IMR-90 (cell line): ENCODE results near the gene RBFOX2. TPM values are rescaled to one million over a fixed set of nuclear protein-coding genes. Genes with fewer than 3 reads are reported as not detected.

Experiments
- ATAC-seq: fragments of 200-7000 bp; cut with Tn5 transposase; 2 replicates; pipeline ENCODE4 v1.9.1; 2020; ENCODE audit warnings: low read depth, mild to moderate bottlenecking, moderate library complexity
- BruUV-seq: library from RNA; stranded (reverse); fragments of 400-500 nt; replicated peaks from 2 replicates; lab custom pipeline; 2021; lab: Mats Ljungman, UMichigan
- CTCF ChIA-PET: fragments of 300-600 bp; formaldehyde crosslinking; extraction: SDS; loops from one replicate; lab custom pipeline; 2021; ENCODE audit warnings: antibody characterized with exemption; lab: Yijun Ruan, JAX
- POLR2A ChIA-PET: fragments of 300-600 bp; sonication (Branson Sonifier 250); formaldehyde crosslinking; loops from one replicate; lab custom pipeline; 2022; ENCODE audit warnings: antibody characterized with exemption; ENCODE audit not compliant: unreplicated experiment; lab: Charles Lee
- DNase-seq: peaks from one replicate; pipeline ENCODE4 v3.0.0; 2013
- H2AFZ ChIP-seq: replicated peaks from 2 replicates; pipeline ENCODE3; 2013; ENCODE audit warnings: low read length, mild to moderate bottlenecking; ENCODE audit not compliant: poor library complexity
- H2AK5ac ChIP-seq: 2 replicates; pipeline ENCODE4 v1.6.1; 2013; ENCODE audit warnings: low read depth, low read length, inconsistent platforms
- H2AK9ac ChIP-seq: replicated peaks from 2 replicates; pipeline ENCODE3; 2013; ENCODE audit warnings: mild to moderate bottlenecking, low read depth, low read length, moderate library complexity; ENCODE audit not compliant: poor library complexity
- H2BK120ac ChIP-seq: 2 replicates; pipeline ENCODE4 v1.6.1; 2013; ENCODE audit warnings: low read depth, low read length, inconsistent platforms
- H2BK15ac ChIP-seq: 3 replicates; pipeline ENCODE4 v1.6.1; 2013; ENCODE audit warnings: low read depth, low read length, inconsistent platforms
- H2BK20ac ChIP-seq: 2 replicates; pipeline ENCODE4 v1.6.1; 2013; ENCODE audit warnings: low read depth, mild to moderate bottlenecking, inconsistent platforms, low read length, moderate library complexity
- H2BK5ac ChIP-seq: 2 replicates; pipeline ENCODE4 v1.6.1; 2013; ENCODE audit warnings: mild to moderate bottlenecking, low read depth, low read length, inconsistent platforms; ENCODE audit not compliant: poor library complexity, severe bottlenecking
- H3K14ac ChIP-seq: replicated peaks from 2 replicates; pipeline ENCODE4 v1.6.1; 2013; ENCODE audit warnings: low read depth, low read length, inconsistent platforms
- H3K18ac ChIP-seq: 2 replicates; pipeline ENCODE4 v1.6.1; 2013; ENCODE audit warnings: low read depth, low read length, control low read depth
- H3K23ac ChIP-seq: 2 replicates; pipeline ENCODE4 v1.6.1; 2013; ENCODE audit warnings: low read depth, low read length, inconsistent platforms
- H3K27ac ChIP-seq: 2 replicates; pipeline ENCODE4 v1.5.1; 2013; ENCODE audit warnings: mild to moderate bottlenecking, control low read depth, low read length; ENCODE audit not compliant: insufficient read depth
- H3K27me3 ChIP-seq: 2 replicates; pipeline ENCODE4 v1.6.1; 2013; ENCODE audit warnings: low read length; ENCODE audit not compliant: control insufficient read depth, insufficient read depth
- H3K36me3 ChIP-seq: 2 replicates; pipeline ENCODE4 v1.6.1; 2013; ENCODE audit warnings: low read length, mixed read lengths; ENCODE audit not compliant: control insufficient read depth, insufficient read depth
- H3K4ac ChIP-seq: 2 replicates; pipeline ENCODE4 v1.6.1; 2013; ENCODE audit warnings: low read depth, low read length, inconsistent platforms
- H3K4me1 ChIP-seq: 2 replicates; pipeline ENCODE4 v1.6.1; 2013; ENCODE audit warnings: low read length, mixed read lengths; ENCODE audit not compliant: control insufficient read depth, insufficient read depth
- H3K4me2 ChIP-seq: 2 replicates; pipeline ENCODE4 v1.6.1; 2013; ENCODE audit warnings: low read depth, mild to moderate bottlenecking, control low read depth, low read length, moderate library complexity
- H3K4me3 ChIP-seq: 2 replicates; pipeline ENCODE4 v1.5.1; 2013; ENCODE audit warnings: low read depth, mild to moderate bottlenecking, control low read depth, low read length, moderate library complexity; ENCODE audit not compliant: insufficient read depth
- H3K56ac ChIP-seq: 2 replicates; pipeline ENCODE4 v1.6.1; 2013; ENCODE audit warnings: low read length, inconsistent platforms; ENCODE audit not compliant: insufficient read depth; ENCODE audit errors: extremely low read depth
- H3K79me1 ChIP-seq, 2 experiments: 2 replicates each; pipeline ENCODE4 v1.6.1; 2013; ENCODE audit warnings: low read length in 2 of 2, inconsistent platforms in 1 of 2, low read depth in 1 of 2
- H3K9ac ChIP-seq: 2 replicates; pipeline ENCODE4 v1.6.1; 2013; ENCODE audit warnings: low read depth, low read length, control low read depth
- H3K9me1 ChIP-seq: 2 replicates; pipeline ENCODE4 v1.6.1; 2013; ENCODE audit warnings: low read length, inconsistent platforms; ENCODE audit not compliant: insufficient read depth
- H3K9me3 ChIP-seq: 2 replicates; pipeline ENCODE4 v1.6.1; 2013; ENCODE audit warnings: low read length; ENCODE audit not compliant: control insufficient read depth, insufficient read depth
- H4K20me1 ChIP-seq: 2 replicates; pipeline ENCODE4 v1.6.1; 2013; ENCODE audit warnings: low read length, inconsistent platforms; ENCODE audit not compliant: insufficient read depth
- H4K5ac ChIP-seq: 2 replicates; pipeline ENCODE4 v1.6.1; 2013; ENCODE audit warnings: mild to moderate bottlenecking, low read depth, low read length, control low read depth
- H4K8ac ChIP-seq, 2 experiments: 2 replicates each; pipeline ENCODE4 v1.6.1; 2013; ENCODE audit warnings: low read depth in 2 of 2, low read length in 2 of 2, control low read depth in 1 of 2, inconsistent platforms in 1 of 2
- H4K91ac ChIP-seq: 2 replicates; pipeline ENCODE4 v1.6.1; 2013; ENCODE audit warnings: low read depth, low read length, inconsistent platforms; ENCODE audit not compliant: insufficient read depth
- BHLHE40 ChIP-seq: fragments of 150-350 bp; IDR thresholded peaks from 2 replicates; pipeline ENCODE4 v1.6.1; 2016; ENCODE audit warnings: mild to moderate bottlenecking, low read depth, low read length
- MAFK ChIP-seq: IDR thresholded peaks from 2 replicates; pipeline ENCODE4 v1.6.1; 2012; ENCODE audit warnings: low read depth, low read length, improper control_type of control experiment
- MXI1 ChIP-seq: IDR thresholded peaks from 2 replicates; pipeline ENCODE4 v1.6.1; 2012; ENCODE audit warnings: low read depth, mild to moderate bottlenecking, low read length, moderate library complexity, borderline replicate concordance
- RCOR1 ChIP-seq: IDR thresholded peaks from 2 replicates; pipeline ENCODE4 v1.6.1; 2012; ENCODE audit warnings: mild to moderate bottlenecking, low read length, improper control_type of control experiment; ENCODE audit not compliant: insufficient replicate concordance
- RFX5 ChIP-seq: IDR thresholded peaks from 2 replicates; pipeline ENCODE4 v1.8.0; 2012; ENCODE audit warnings: low read depth, mild to moderate bottlenecking, low read length, moderate library complexity
- WGBS, 2 experiments: methylation state at CpG; one replicate each; pipeline versions ENCODE4 v1.1.5 to v1.1.7; 2013; ENCODE audit warnings: missing lambda C conversion rate in 2 of 2; ENCODE audit not compliant: insufficient read length in 1 of 2; ENCODE audit errors: extremely low coverage in 2 of 2; 5-methylcytosine and 5-hydroxymethylcytosine counted together
- dilution Hi-C: fragments of 300-500 bp; cut with HindIII; formaldehyde crosslinking; loops from one replicate; pipeline ENCODE4 v1.14.3; 2018; ENCODE audit warnings: low sequenced_read_pairs; ENCODE audit not compliant: unreplicated experiment
- in situ Hi-C: fragments of 300-500 bp; cut with MboI; formaldehyde crosslinking; loops from 3 replicates; pipeline ENCODE4 v1.14.3; 2019; ENCODE audit warnings: low sequenced_read_pairs, inconsistent platforms, mixed read lengths
- intact Hi-C: fragments of 100-400 bp; cut with micrococcal nuclease; formaldehyde crosslinking; loops from 2 replicates; pipeline ENCODE4 v1.10.0; 2022
- polyA plus RNA-seq, 3 experiments: library from polyadenylated mRNA; depleted of rRNA; stranded (reverse); fragments of >200 nt; gene quantifications; 2 replicates each; pipeline ENCODE4 v1.2.3, GENCODE V29; 2012; ENCODE audit warnings: low replicate concordance in 1 of 3
- total RNA-seq: library from RNA; depleted of rRNA; stranded (reverse); fragments of >200 nt; gene quantifications from 2 replicates; pipeline ENCODE4 v1.2.3, GENCODE V29; 2012

The RBFOX2 gene
- total and polyA plus RNA-seq, 2 of the 4 experiments (the other 2 are of a cell fraction) = 146 to 178 TPM

GRCh38 chr22:35910003-35910769, 118.4 kb downstream of the RBFOX2 start:
- no peak for TF ChIP-seq RCOR1
- TF ChIP-seq MXI1 = no peak
- TF ChIP-seq RFX5 = no peak
- TF ChIP-seq MAFK = no peak
- no peak for TF ChIP-seq BHLHE40
- no peaks in the 10 kb centered on the region for H3K27me3 ChIP-seq
- H4K91ac ChIP-seq = no peak overlapping the region
- peaks cover 33 to 79% of the 10 kb centered on the region in 2 experiments for H3K79me1 ChIP-seq
- in situ Hi-C loops (no loop called here), intact Hi-C loops (no loop called here), dilution Hi-C loops (no loop called here)
- H3K9me1 ChIP-seq = peaks cover 6% of the 10 kb centered on the region
- H3K9me3 ChIP-seq = no peaks in the 10 kb centered on the region
- no peak overlapping the region for H2AK5ac ChIP-seq
- H3K4me3 ChIP-seq = no peak overlapping the region
- H2BK5ac ChIP-seq = no peak overlapping the region
- no peak overlapping the region for H2BK120ac ChIP-seq
- no peak for ATAC-seq
- H4K8ac ChIP-seq = no peak overlapping the region
- no peak overlapping the region for H3K27ac ChIP-seq
- DNase-seq = no peak
- WGBS, 2 experiments = no CpG with 5 or more reads among the region's 4 CpGs
- peaks cover 3% of the 10 kb centered on the region; the same call in 1 of the 2 replicates for H3K4me1 ChIP-seq
- H2AK9ac ChIP-seq = no peak overlapping the region
- BruUV-seq = no TSS peak
- ChIA-PET CTCF (interaction anchor here (0.8 to 2.1 kb wide), 2 partner anchors 17 to 156 kb away, joined by 4 read pairs; no protein-coding TSS in a partner anchor), POLR2A (no interaction called here)
- H2BK20ac ChIP-seq = no peak overlapping the region
- no peak overlapping the region for H4K5ac ChIP-seq
- H3K4me2 ChIP-seq = peak overlapping the region; percentile 57; the same call in 1 of the 2 replicates
- no peak overlapping the region for H2AFZ ChIP-seq
- no peaks in the 10 kb centered on the region for H3K36me3 ChIP-seq
- no peak overlapping the region for H3K14ac ChIP-seq
- no peak overlapping the region for H3K23ac ChIP-seq
- H3K18ac ChIP-seq = no peak overlapping the region
- peaks cover 37% of the 10 kb centered on the region for H4K20me1 ChIP-seq
- H2BK15ac ChIP-seq = 0 out of 3 replicates have a peak overlapping the region, but pooled peaks have one; percentile 25
- H3K4ac ChIP-seq = no peak overlapping the region
- H3K56ac ChIP-seq = no peak overlapping the region
- H3K9ac ChIP-seq = no peak overlapping the region
